ENCODE results near the gene LURAP1L. TPM values are rescaled to one million over a fixed set of nuclear protein-coding genes. Genes with fewer than 3 reads are reported as not detected.

Gene LURAP1L
- total RNA-seq, 1 experiment from 2014 or later = 1.7 TPM

GRCh38 chr9:12809720-12810119, 34.9 kb downstream of the LURAP1L start:
- DNase-seq (ENCODE audit: low spot score) (no peak), ATAC-seq (no peak)
- Mint-ChIP-seq H3K27ac (no peak overlapping the region), H3K9me3 (no peaks in the 10 kb centered on the region), H3K27me3 (ENCODE audit: low read depth) (no peaks in the 10 kb centered on the region), H3K4me1 (peaks cover 3% of the 10 kb centered on the region; the same call in 1 of the 2 replicates), H3K4me3 (no peak overlapping the region), H3K36me3 (no peaks in the 10 kb centered on the region)
- CTCF ChIA-PET = interaction anchor here (1.4 kb wide), 1 partner anchor 34 kb away, joined by 4 read pairs; no protein-coding TSS in a partner anchor
- TF ChIP-seq, protein P1, sequence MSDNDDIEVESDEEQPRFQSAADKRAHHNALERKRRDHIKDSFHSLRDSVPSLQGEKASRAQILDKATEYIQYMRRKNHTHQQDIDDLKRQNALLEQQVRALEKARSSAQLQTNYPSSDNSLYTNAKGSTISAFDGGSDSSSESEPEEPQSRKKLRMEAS (CRISPR knock-in tag; IDR thresholded peaks at IDR 0.05) = no peak
- TF ChIP-seq, protein P2, sequence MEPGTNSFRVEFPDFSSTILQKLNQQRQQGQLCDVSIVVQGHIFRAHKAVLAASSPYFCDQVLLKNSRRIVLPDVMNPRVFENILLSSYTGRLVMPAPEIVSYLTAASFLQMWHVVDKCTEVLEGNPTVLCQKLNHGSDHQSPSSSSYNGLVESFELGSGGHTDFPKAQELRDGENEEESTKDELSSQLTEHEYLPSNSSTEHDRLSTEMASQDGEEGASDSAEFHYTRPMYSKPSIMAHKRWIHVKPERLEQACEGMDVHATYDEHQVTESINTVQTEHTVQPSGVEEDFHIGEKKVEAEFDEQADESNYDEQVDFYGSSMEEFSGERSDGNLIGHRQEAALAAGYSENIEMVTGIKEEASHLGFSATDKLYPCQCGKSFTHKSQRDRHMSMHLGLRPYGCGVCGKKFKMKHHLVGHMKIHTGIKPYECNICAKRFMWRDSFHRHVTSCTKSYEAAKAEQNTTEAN (CRISPR knock-in tag; IDR thresholded peaks at IDR 0.05) = no peak
- TF ChIP-seq NFE2L1 (CRISPR knock-in tag; IDR thresholded peaks at IDR 0.05) (no peak), ZNF423 (CRISPR knock-in tag; IDR thresholded peaks at IDR 0.05) (no peak), OVOL2 (CRISPR knock-in tag; IDR thresholded peaks at IDR 0.05; ENCODE audit: borderline replicate concordance) (no peak), TP53 (CRISPR knock-in tag; IDR thresholded peaks at IDR 0.05) (no peak), ZNF671 (CRISPR knock-in tag; IDR thresholded peaks at IDR 0.05) (no peak), GRHL2 (CRISPR knock-in tag; IDR thresholded peaks at IDR 0.05; ENCODE audit: insufficient replicate concordance, severe bottlenecking) (no peak), TEAD1 (CRISPR knock-in tag; IDR thresholded peaks at IDR 0.05) (no peak), ZNF317 (CRISPR knock-in tag; IDR thresholded peaks at IDR 0.05; ENCODE audit: borderline replicate concordance, low read depth) (no peak), ZNF416 (CRISPR knock-in tag; IDR thresholded peaks at IDR 0.05) (no peak)
- POLR2A ChIA-PET = interaction anchor here (0.6 kb wide), 1 partner anchor 26 kb away, joined by 3 read pairs; no protein-coding TSS in a partner anchor

- ATAC-seq (no peak), DNase-seq (ENCODE audit: low spot score) (no peak)
- ChIA-PET CTCF (no interaction called here), POLR2A (no interaction called here)
- H3K9me3 Mint-ChIP-seq = no peaks in the 10 kb centered on the region
- H3K4me3 Mint-ChIP-seq = no peak overlapping the region
- no peak overlapping the region for H3K27ac Mint-ChIP-seq
- H3K27me3 Mint-ChIP-seq (ENCODE audit: low read depth) = no peaks in the 10 kb centered on the region
- H3K36me3 Mint-ChIP-seq = no peaks in the 10 kb centered on the region
- peaks cover 9% of the 10 kb centered on the region; the same call in 1 of the 2 replicates for H3K4me1 Mint-ChIP-seq
- TF ChIP-seq ZNF317 (CRISPR knock-in tag; IDR thresholded peaks at IDR 0.05; ENCODE audit: borderline replicate concordance, low read depth) = no peak
- TF ChIP-seq USF1 (CRISPR knock-in tag; IDR thresholded peaks at IDR 0.05) = no peak
- TF ChIP-seq, protein P3, sequence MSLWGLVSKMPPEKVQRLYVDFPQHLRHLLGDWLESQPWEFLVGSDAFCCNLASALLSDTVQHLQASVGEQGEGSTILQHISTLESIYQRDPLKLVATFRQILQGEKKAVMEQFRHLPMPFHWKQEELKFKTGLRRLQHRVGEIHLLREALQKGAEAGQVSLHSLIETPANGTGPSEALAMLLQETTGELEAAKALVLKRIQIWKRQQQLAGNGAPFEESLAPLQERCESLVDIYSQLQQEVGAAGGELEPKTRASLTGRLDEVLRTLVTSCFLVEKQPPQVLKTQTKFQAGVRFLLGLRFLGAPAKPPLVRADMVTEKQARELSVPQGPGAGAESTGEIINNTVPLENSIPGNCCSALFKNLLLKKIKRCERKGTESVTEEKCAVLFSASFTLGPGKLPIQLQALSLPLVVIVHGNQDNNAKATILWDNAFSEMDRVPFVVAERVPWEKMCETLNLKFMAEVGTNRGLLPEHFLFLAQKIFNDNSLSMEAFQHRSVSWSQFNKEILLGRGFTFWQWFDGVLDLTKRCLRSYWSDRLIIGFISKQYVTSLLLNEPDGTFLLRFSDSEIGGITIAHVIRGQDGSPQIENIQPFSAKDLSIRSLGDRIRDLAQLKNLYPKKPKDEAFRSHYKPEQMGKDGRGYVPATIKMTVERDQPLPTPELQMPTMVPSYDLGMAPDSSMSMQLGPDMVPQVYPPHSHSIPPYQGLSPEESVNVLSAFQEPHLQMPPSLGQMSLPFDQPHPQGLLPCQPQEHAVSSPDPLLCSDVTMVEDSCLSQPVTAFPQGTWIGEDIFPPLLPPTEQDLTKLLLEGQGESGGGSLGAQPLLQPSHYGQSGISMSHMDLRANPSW (CRISPR knock-in tag; conservative IDR thresholded peaks at IDR 0.05; ENCODE audit: low read depth) = no peak
- TF ChIP-seq JUN (CRISPR knock-in tag; IDR thresholded peaks at IDR 0.05) = no peak
- TF ChIP-seq ZNF671 (CRISPR knock-in tag; IDR thresholded peaks at IDR 0.05) = no peak
- TF ChIP-seq ZNF423 (CRISPR knock-in tag; IDR thresholded peaks at IDR 0.05) = no peak
- TF ChIP-seq, protein P4, sequence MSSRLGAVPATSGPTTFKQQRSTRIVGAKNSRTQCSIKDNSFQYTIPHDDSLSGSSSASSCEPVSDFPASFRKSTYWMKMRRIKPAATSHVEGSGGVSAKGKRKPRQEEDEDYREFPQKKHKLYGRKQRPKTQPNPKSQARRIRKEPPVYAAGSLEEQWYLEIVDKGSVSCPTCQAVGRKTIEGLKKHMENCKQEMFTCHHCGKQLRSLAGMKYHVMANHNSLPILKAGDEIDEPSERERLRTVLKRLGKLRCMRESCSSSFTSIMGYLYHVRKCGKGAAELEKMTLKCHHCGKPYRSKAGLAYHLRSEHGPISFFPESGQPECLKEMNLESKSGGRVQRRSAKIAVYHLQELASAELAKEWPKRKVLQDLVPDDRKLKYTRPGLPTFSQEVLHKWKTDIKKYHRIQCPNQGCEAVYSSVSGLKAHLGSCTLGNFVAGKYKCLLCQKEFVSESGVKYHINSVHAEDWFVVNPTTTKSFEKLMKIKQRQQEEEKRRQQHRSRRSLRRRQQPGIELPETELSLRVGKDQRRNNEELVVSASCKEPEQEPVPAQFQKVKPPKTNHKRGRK (CRISPR knock-in tag; IDR thresholded peaks at IDR 0.05; ENCODE audit: borderline replicate concordance) = no peak
- TF ChIP-seq ZNF263 (CRISPR knock-in tag; IDR thresholded peaks at IDR 0.05; ENCODE audit: low read depth) = no peak
- TF ChIP-seq ESRRA (CRISPR knock-in tag; IDR thresholded peaks at IDR 0.05; ENCODE audit: borderline replicate concordance) = no peak
- TF ChIP-seq EMX1 (CRISPR knock-in tag; IDR thresholded peaks at IDR 0.05) = no peak
- no peak for TF ChIP-seq USF2 (CRISPR knock-in tag; IDR thresholded peaks at IDR 0.05)
- TF ChIP-seq AR (CRISPR knock-in tag; IDR thresholded peaks at IDR 0.05) = no peak
- no peak for TF ChIP-seq FOXK1 (CRISPR knock-in tag; IDR thresholded peaks at IDR 0.05)
- TF ChIP-seq, protein P5, sequence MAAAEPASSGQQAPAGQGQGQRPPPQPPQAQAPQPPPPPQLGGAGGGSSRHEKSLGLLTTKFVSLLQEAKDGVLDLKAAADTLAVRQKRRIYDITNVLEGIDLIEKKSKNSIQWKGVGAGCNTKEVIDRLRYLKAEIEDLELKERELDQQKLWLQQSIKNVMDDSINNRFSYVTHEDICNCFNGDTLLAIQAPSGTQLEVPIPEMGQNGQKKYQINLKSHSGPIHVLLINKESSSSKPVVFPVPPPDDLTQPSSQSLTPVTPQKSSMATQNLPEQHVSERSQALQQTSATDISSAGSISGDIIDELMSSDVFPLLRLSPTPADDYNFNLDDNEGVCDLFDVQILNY (CRISPR knock-in tag; IDR thresholded peaks at IDR 0.05) = no peak
- no peak for TF ChIP-seq ZMAT4 (CRISPR knock-in tag; IDR thresholded peaks at IDR 0.05)
Measured at GRCh38 chr9:12811935-12812334, 37.1 kb downstream of the LURAP1L start.

Measured in WTC11 (cell line).